ENCODE data around the gene GJA3.

- TF ChIP-seq, protein P1, sequence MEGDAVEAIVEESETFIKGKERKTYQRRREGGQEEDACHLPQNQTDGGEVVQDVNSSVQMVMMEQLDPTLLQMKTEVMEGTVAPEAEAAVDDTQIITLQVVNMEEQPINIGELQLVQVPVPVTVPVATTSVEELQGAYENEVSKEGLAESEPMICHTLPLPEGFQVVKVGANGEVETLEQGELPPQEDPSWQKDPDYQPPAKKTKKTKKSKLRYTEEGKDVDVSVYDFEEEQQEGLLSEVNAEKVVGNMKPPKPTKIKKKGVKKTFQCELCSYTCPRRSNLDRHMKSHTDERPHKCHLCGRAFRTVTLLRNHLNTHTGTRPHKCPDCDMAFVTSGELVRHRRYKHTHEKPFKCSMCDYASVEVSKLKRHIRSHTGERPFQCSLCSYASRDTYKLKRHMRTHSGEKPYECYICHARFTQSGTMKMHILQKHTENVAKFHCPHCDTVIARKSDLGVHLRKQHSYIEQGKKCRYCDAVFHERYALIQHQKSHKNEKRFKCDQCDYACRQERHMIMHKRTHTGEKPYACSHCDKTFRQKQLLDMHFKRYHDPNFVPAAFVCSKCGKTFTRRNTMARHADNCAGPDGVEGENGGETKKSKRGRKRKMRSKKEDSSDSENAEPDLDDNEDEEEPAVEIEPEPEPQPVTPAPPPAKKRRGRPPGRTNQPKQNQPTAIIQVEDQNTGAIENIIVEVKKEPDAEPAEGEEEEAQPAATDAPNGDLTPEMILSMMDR (conservative IDR thresholded peaks at IDR 0.05 in 1 of 2, IDR thresholded peaks at IDR 0.05 in 1 of 2; ENCODE audit: low read depth in 1 of 2, low read length in 2 of 2) = no peak
- no peak for TF ChIP-seq EZH2 (IDR thresholded peaks at IDR 0.05; ENCODE audit: low read length, missing control alignments)
Measured at GRCh38 chr13:20129076-20129475, 31.8 kb downstream of the GJA3 start.
